WTC11 (cell line): ENCODE data around the gene RHOF. TPM values are rescaled to one million over a fixed set of nuclear protein-coding genes. Genes with fewer than 3 reads are reported as not detected.
A peak's percentile ranks its signal among the peaks of the same experiment; 100 is the strongest.

Source experiments
- ATAC-seq: fragments of 200-7000 bp; cut with Tn5 transposase; 2 replicates; pipeline ENCODE4 v1.10.0; 2021; ENCODE audit warnings: mild to moderate bottlenecking, moderate library complexity
- CTCF ChIA-PET: fragments of 300-600 bp; sonication (Branson Sonifier 250); formaldehyde crosslinking; loops from one replicate; lab custom pipeline; 2021; ENCODE audit warnings: antibody characterized with exemption; lab: Charles Lee
- POLR2A ChIA-PET: fragments of 350-600 bp; sonication (Branson Sonifier 250); formaldehyde crosslinking; loops from one replicate; lab custom pipeline; 2021; ENCODE audit warnings: antibody characterized with exemption; lab: Charles Lee
- DNase-seq: peaks from one replicate; pipeline ENCODE4 v3.0.0; 2021; ENCODE audit warnings: low spot score
- H3K27ac Mint-ChIP-seq: 2 replicates; pipeline ENCODE4 v1.8.0; 2021; ENCODE audit warnings: mixed read lengths
- H3K27me3 Mint-ChIP-seq: 2 replicates; pipeline ENCODE4 v1.8.0; 2021; ENCODE audit warnings: low read depth, mild to moderate bottlenecking, moderate library complexity, mixed read lengths
- H3K36me3 Mint-ChIP-seq: 2 replicates; pipeline ENCODE4 v1.8.0; 2021; ENCODE audit warnings: mixed read lengths
- H3K4me1 Mint-ChIP-seq: 2 replicates; pipeline ENCODE4 v1.8.0; 2022; ENCODE audit warnings: mixed read lengths
- H3K4me3 Mint-ChIP-seq: 2 replicates; pipeline ENCODE4 v1.8.0; 2021; ENCODE audit warnings: mild to moderate bottlenecking, moderate library complexity, mixed read lengths
- H3K9me3 Mint-ChIP-seq: 2 replicates; pipeline ENCODE4 v1.8.0; 2021; ENCODE audit warnings: mixed read lengths
- ATF3 ChIP-seq: sonication (generic); formaldehyde crosslinking; conservative IDR thresholded peaks from 2 replicates; pipeline ENCODE4 v1.8.1; 2022; ENCODE audit warnings: mild to moderate bottlenecking, missing genetic modification reagents
- E2F1 ChIP-seq: sonication (generic); formaldehyde crosslinking; IDR thresholded peaks from 2 replicates; pipeline ENCODE4 v1.8.0; 2022; ENCODE audit warnings: mild to moderate bottlenecking, missing genetic modification reagents
- ETV6 ChIP-seq: sonication (generic); formaldehyde crosslinking; IDR thresholded peaks from 2 replicates; pipeline ENCODE4 v1.8.1; 2022; ENCODE audit warnings: mild to moderate bottlenecking, missing genetic modification reagents
- GRHL2 ChIP-seq: fragments of 250-450 bp; sonication (Bioruptor Pico); IDR thresholded peaks from 2 replicates; pipeline ENCODE4 v1.8.0; 2022; ENCODE audit warnings: mild to moderate bottlenecking, moderate library complexity; ENCODE audit not compliant: insufficient replicate concordance, severe bottlenecking
- NFE2L1 ChIP-seq: sonication (generic); formaldehyde crosslinking; IDR thresholded peaks from 2 replicates; pipeline ENCODE4 v1.8.1; 2023; ENCODE audit warnings: missing genetic modification reagents
- NR3C1 ChIP-seq: sonication (generic); formaldehyde crosslinking; conservative IDR thresholded peaks from 2 replicates; pipeline ENCODE4 v1.8.1; 2023; ENCODE audit warnings: low read depth, mild to moderate bottlenecking, missing genetic modification reagents
- RORB ChIP-seq: fragments of 250-450 bp; sonication (Bioruptor Pico); IDR thresholded peaks from 2 replicates; pipeline ENCODE4 v1.9.0; 2021; ENCODE audit warnings: mild to moderate bottlenecking
- ZNF121 ChIP-seq: sonication (generic); formaldehyde crosslinking; IDR thresholded peaks from 2 replicates; pipeline ENCODE4 v1.8.0; 2023; ENCODE audit warnings: missing genetic modification reagents
- ZNF138 ChIP-seq: sonication (generic); formaldehyde crosslinking; conservative IDR thresholded peaks from 2 replicates; pipeline ENCODE4 v1.8.1; 2022; ENCODE audit warnings: mild to moderate bottlenecking, moderate library complexity, missing genetic modification reagents
- ZNF263 ChIP-seq: sonication (generic); formaldehyde crosslinking; IDR thresholded peaks from 2 replicates; pipeline ENCODE4 v1.8.1; 2022; ENCODE audit warnings: low read depth, mild to moderate bottlenecking, moderate library complexity, missing genetic modification reagents
- ZNF396 ChIP-seq: fragments of 250-450 bp; sonication (Bioruptor Pico); IDR thresholded peaks from 2 replicates; pipeline ENCODE4 v1.8.0; 2021; ENCODE audit warnings: mild to moderate bottlenecking, moderate library complexity, borderline replicate concordance
- ZNF423 ChIP-seq: fragments of 250-450 bp; sonication (Bioruptor Pico); IDR thresholded peaks from 2 replicates; pipeline ENCODE4 v2.1.2; 2022; ENCODE audit warnings: mild to moderate bottlenecking, moderate library complexity
- total RNA-seq: library from RNA; stranded (reverse); gene quantifications from 3 replicates; pipeline ENCODE4 v1.2.3, GENCODE V29; 2021
- TF ChIP-seq, protein P1 (sequence below): sonication (generic); formaldehyde crosslinking; IDR thresholded peaks from 2 replicates; pipeline ENCODE4 v1.8.1; 2023; ENCODE audit warnings: mild to moderate bottlenecking, missing genetic modification reagents, moderate library complexity
- TF ChIP-seq, protein P2 (sequence below): sonication (generic); formaldehyde crosslinking; IDR thresholded peaks from 2 replicates; pipeline ENCODE4 v1.8.0; 2022; ENCODE audit warnings: missing genetic modification reagents
- TF ChIP-seq, protein P3 (sequence below): sonication (generic); formaldehyde crosslinking; IDR thresholded peaks from 2 replicates; pipeline ENCODE4 v1.8.0; 2022; ENCODE audit warnings: mild to moderate bottlenecking, missing genetic modification reagents
- TF ChIP-seq, protein P4 (sequence below): sonication (generic); formaldehyde crosslinking; IDR thresholded peaks from 2 replicates; pipeline ENCODE4 v1.8.1; 2022; ENCODE audit warnings: mild to moderate bottlenecking, missing genetic modification reagents, moderate library complexity, borderline replicate concordance
- TF ChIP-seq, protein P5 (sequence below): sonication (generic); formaldehyde crosslinking; IDR thresholded peaks from 2 replicates; pipeline ENCODE4 v1.8.1; 2023; ENCODE audit warnings: mild to moderate bottlenecking, missing genetic modification reagents, borderline replicate concordance
- TF ChIP-seq, protein P6 (sequence below): fragments of 200-600 bp; IDR thresholded peaks from 2 replicates; pipeline ENCODE4 v1.8.0; 2022; ENCODE audit warnings: antibody characterized with exemption

RHOF gene
- total RNA-seq, 1 experiment from 2014 or later, result 45.3 TPM

DNA sequence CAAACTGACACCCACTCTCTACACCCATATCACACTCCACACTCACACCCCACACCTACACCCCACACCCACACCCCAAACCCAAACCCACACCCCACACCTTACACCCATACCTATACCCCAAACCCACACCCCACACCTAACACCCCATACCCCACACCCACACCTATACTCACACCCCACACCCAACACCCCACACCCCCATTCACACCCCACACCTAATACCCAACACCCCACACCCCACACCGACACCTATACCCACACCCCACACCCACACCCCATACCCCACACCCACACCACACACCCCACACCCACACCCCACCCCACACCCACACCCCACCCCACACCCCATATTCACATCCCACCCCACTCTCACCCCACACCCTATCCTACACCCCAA is 42.5 kb downstream of the RHOF start:
- ATAC-seq, result no peak
- TF ChIP-seq, protein P1, sequence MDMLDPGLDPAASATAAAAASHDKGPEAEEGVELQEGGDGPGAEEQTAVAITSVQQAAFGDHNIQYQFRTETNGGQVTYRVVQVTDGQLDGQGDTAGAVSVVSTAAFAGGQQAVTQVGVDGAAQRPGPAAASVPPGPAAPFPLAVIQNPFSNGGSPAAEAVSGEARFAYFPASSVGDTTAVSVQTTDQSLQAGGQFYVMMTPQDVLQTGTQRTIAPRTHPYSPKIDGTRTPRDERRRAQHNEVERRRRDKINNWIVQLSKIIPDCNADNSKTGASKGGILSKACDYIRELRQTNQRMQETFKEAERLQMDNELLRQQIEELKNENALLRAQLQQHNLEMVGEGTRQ, result no peak
- TF ChIP-seq ZNF423 (CRISPR knock-in tag) (no peak), NR3C1 (CRISPR knock-in tag) (no peak), GRHL2 (no peak), ZNF396 (no peak), E2F1 (CRISPR knock-in tag) (no peak), NFE2L1 (no peak)
- TF ChIP-seq, protein P2, sequence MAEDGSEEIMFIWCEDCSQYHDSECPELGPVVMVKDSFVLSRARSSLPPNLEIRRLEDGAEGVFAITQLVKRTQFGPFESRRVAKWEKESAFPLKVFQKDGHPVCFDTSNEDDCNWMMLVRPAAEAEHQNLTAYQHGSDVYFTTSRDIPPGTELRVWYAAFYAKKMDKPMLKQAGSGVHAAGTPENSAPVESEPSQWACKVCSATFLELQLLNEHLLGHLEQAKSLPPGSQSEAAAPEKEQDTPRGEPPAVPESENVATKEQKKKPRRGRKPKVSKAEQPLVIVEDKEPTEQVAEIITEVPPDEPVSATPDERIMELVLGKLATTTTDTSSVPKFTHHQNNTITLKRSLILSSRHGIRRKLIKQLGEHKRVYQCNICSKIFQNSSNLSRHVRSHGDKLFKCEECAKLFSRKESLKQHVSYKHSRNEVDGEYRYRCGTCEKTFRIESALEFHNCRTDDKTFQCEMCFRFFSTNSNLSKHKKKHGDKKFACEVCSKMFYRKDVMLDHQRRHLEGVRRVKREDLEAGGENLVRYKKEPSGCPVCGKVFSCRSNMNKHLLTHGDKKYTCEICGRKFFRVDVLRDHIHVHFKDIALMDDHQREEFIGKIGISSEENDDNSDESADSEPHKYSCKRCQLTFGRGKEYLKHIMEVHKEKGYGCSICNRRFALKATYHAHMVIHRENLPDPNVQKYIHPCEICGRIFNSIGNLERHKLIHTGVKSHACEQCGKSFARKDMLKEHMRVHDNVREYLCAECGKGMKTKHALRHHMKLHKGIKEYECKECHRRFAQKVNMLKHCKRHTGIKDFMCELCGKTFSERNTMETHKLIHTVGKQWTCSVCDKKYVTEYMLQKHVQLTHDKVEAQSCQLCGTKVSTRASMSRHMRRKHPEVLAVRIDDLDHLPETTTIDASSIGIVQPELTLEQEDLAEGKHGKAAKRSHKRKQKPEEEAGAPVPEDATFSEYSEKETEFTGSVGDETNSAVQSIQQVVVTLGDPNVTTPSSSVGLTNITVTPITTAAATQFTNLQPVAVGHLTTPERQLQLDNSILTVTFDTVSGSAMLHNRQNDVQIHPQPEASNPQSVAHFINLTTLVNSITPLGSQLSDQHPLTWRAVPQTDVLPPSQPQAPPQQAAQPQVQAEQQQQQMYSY (CRISPR knock-in tag), result no peak
- TF ChIP-seq, protein P3, sequence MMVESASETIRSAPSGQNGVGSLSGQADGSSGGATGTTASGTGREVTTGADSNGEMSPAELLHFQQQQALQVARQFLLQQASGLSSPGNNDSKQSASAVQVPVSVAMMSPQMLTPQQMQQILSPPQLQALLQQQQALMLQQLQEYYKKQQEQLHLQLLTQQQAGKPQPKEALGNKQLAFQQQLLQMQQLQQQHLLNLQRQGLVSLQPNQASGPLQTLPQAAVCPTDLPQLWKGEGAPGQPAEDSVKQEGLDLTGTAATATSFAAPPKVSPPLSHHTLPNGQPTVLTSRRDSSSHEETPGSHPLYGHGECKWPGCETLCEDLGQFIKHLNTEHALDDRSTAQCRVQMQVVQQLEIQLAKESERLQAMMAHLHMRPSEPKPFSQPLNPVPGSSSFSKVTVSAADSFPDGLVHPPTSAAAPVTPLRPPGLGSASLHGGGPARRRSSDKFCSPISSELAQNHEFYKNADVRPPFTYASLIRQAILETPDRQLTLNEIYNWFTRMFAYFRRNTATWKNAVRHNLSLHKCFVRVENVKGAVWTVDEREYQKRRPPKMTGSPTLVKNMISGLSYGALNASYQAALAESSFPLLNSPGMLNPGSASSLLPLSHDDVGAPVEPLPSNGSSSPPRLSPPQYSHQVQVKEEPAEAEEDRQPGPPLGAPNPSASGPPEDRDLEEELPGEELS (CRISPR knock-in tag), result no peak
- ChIA-PET CTCF (no interaction called here), POLR2A (no interaction called here)
- H3K4me1 Mint-ChIP-seq, result no peaks in the 10 kb centered on the region
- no peaks in the 10 kb centered on the region for H3K9me3 Mint-ChIP-seq
- H3K4me3 Mint-ChIP-seq, result no peak overlapping the region
- peaks cover 23% of the 10 kb centered on the region for H3K36me3 Mint-ChIP-seq
- H3K27ac Mint-ChIP-seq, result no peak overlapping the region
- no peaks in the 10 kb centered on the region for H3K27me3 Mint-ChIP-seq
- no peak for DNase-seq

DNA sequence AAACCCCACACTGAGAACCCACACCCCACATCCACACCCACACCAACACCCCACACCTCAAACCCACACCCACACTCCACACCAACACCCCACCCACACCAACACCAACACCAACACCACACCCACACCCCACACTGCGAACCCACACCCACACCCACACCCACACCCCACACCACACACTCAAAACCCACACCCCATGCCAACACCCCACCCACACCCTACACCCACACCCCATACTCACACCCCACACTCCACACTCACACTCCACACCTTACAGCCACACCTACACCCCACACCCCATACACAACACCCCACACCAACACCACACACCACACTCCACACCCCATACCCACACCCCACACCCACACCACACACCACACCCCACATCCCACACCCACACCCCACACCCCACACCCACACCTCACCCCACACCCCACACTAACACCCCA is 43.0 kb downstream of the RHOF start:
- H3K4me3 Mint-ChIP-seq, result no peak overlapping the region
- H3K36me3 Mint-ChIP-seq, result peaks cover 23% of the 10 kb centered on the region
- no peak for DNase-seq
- no peaks in the 10 kb centered on the region for H3K4me1 Mint-ChIP-seq
- H3K9me3 Mint-ChIP-seq, result no peaks in the 10 kb centered on the region
- H3K27ac Mint-ChIP-seq, result no peak overlapping the region
- ATAC-seq, result no peak
- POLR2A ChIA-PET, result no interaction called here
- TF ChIP-seq, protein P4, sequence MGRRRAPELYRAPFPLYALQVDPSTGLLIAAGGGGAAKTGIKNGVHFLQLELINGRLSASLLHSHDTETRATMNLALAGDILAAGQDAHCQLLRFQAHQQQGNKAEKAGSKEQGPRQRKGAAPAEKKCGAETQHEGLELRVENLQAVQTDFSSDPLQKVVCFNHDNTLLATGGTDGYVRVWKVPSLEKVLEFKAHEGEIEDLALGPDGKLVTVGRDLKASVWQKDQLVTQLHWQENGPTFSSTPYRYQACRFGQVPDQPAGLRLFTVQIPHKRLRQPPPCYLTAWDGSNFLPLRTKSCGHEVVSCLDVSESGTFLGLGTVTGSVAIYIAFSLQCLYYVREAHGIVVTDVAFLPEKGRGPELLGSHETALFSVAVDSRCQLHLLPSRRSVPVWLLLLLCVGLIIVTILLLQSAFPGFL (CRISPR knock-in tag), result no peak
- TF ChIP-seq RORB (no peak), ZNF121 (CRISPR knock-in tag) (no peak), ZNF263 (no peak), ETV6 (CRISPR knock-in tag) (no peak)
- CTCF ChIA-PET, result no interaction called here
- no peaks in the 10 kb centered on the region for H3K27me3 Mint-ChIP-seq

DNA sequence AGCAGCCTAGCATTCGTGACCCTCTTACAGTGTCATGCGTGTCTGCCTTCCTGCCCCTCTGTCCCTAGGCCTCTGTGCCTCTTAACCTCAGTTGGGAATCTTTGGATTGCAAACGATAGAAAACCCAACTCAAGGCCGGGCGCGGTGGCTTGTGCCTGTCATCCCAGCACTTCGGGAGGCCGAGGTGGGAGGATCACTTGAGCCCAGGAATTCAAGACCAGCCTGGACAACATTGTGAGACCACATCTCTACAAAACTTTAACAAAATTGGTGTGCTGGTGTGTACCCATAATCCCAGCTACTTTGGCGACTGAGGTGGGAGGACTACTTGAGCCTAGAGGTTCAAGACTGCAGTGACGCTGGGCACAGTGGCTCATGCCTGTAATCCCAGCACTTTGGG is 44.2 kb downstream of the RHOF start:
- Mint-ChIP-seq H3K27me3 (no peaks in the 10 kb centered on the region), H3K27ac (peak overlapping the region; percentile 89; the same call in 1 of the 2 replicates), H3K36me3 (peaks cover 26% of the 10 kb centered on the region), H3K4me1 (no peaks in the 10 kb centered on the region), H3K9me3 (no peaks in the 10 kb centered on the region), H3K4me3 (no peak overlapping the region)
- ChIA-PET CTCF (interaction anchor here (0.6 to 1.8 kb wide), 2 partner anchors 10 to 45 kb away, joined by 3 to 7 read pairs; partner anchors contain the start of gene RHOF), POLR2A (interaction anchor here (0.7 kb wide), 1 partner anchor 14 kb away, joined by 3 read pairs; no protein-coding TSS in a partner anchor)
- DNase-seq, result no peak
- no peak for ATAC-seq
- TF ChIP-seq, protein P5, sequence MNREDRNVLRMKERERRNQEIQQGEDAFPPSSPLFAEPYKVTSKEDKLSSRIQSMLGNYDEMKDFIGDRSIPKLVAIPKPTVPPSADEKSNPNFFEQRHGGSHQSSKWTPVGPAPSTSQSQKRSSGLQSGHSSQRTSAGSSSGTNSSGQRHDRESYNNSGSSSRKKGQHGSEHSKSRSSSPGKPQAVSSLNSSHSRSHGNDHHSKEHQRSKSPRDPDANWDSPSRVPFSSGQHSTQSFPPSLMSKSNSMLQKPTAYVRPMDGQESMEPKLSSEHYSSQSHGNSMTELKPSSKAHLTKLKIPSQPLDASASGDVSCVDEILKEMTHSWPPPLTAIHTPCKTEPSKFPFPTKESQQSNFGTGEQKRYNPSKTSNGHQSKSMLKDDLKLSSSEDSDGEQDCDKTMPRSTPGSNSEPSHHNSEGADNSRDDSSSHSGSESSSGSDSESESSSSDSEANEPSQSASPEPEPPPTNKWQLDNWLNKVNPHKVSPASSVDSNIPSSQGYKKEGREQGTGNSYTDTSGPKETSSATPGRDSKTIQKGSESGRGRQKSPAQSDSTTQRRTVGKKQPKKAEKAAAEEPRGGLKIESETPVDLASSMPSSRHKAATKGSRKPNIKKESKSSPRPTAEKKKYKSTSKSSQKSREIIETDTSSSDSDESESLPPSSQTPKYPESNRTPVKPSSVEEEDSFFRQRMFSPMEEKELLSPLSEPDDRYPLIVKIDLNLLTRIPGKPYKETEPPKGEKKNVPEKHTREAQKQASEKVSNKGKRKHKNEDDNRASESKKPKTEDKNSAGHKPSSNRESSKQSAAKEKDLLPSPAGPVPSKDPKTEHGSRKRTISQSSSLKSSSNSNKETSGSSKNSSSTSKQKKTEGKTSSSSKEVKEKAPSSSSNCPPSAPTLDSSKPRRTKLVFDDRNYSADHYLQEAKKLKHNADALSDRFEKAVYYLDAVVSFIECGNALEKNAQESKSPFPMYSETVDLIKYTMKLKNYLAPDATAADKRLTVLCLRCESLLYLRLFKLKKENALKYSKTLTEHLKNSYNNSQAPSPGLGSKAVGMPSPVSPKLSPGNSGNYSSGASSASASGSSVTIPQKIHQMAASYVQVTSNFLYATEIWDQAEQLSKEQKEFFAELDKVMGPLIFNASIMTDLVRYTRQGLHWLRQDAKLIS (CRISPR knock-in tag), result no peak
- TF ChIP-seq, protein P6, sequence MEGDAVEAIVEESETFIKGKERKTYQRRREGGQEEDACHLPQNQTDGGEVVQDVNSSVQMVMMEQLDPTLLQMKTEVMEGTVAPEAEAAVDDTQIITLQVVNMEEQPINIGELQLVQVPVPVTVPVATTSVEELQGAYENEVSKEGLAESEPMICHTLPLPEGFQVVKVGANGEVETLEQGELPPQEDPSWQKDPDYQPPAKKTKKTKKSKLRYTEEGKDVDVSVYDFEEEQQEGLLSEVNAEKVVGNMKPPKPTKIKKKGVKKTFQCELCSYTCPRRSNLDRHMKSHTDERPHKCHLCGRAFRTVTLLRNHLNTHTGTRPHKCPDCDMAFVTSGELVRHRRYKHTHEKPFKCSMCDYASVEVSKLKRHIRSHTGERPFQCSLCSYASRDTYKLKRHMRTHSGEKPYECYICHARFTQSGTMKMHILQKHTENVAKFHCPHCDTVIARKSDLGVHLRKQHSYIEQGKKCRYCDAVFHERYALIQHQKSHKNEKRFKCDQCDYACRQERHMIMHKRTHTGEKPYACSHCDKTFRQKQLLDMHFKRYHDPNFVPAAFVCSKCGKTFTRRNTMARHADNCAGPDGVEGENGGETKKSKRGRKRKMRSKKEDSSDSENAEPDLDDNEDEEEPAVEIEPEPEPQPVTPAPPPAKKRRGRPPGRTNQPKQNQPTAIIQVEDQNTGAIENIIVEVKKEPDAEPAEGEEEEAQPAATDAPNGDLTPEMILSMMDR, result no peak
- TF ChIP-seq ZNF138 (CRISPR knock-in tag) (no peak), ATF3 (CRISPR knock-in tag) (no peak)
